ENCODE results near the gene ASXL3.

The ASXL3 gene

GRCh38 chr18:33573193-33573592, 4.8 kb upstream of the ASXL3 start:
- Histone ChIP-seq H3K4me3 (ENCODE audit: low read depth, low read length) (no peak overlapping the region), H3K36me3 (ENCODE audit: control insufficient read depth, insufficient read depth, low read length) (no peaks in the 10 kb centered on the region), H3K79me2 (no peaks in the 10 kb centered on the region), H3K4me1 (no peaks in the 10 kb centered on the region), H3K27ac (no peak overlapping the region), H2AFZ (no peak overlapping the region), H3K4me2 (ENCODE audit: low read length) (no peak overlapping the region), H3K9me3 (ENCODE audit: control insufficient read depth, low read length) (no peaks in the 10 kb centered on the region), H3K27me3 (ENCODE audit: control insufficient read depth, insufficient read depth, low read length) (no peaks in the 10 kb centered on the region), H3K9ac (no peak overlapping the region)
- TF ChIP-seq CTCF (IDR thresholded peaks at IDR 0.05), result no peak

GRCh38 chr18:33575451-33575850, 2.6 kb upstream of the ASXL3 start:
- no peaks in the 10 kb centered on the region for H3K9me3 ChIP-seq (ENCODE audit: control insufficient read depth, low read length)
- H3K36me3 ChIP-seq (ENCODE audit: control insufficient read depth, insufficient read depth, low read length), result no peaks in the 10 kb centered on the region
- no peaks in the 10 kb centered on the region for H3K79me2 ChIP-seq
- no peak overlapping the region for H3K27ac ChIP-seq
- H3K9ac ChIP-seq, result no peak overlapping the region
- H2AFZ ChIP-seq, result no peak overlapping the region
- no peak overlapping the region for H3K4me3 ChIP-seq (ENCODE audit: low read depth, low read length)
- H3K4me2 ChIP-seq (ENCODE audit: low read length), result no peak overlapping the region
- no peaks in the 10 kb centered on the region for H3K27me3 ChIP-seq (ENCODE audit: control insufficient read depth, insufficient read depth, low read length)
- no peaks in the 10 kb centered on the region for H3K4me1 ChIP-seq
- no peak for TF ChIP-seq CTCF (IDR thresholded peaks at IDR 0.05)

DNA sequence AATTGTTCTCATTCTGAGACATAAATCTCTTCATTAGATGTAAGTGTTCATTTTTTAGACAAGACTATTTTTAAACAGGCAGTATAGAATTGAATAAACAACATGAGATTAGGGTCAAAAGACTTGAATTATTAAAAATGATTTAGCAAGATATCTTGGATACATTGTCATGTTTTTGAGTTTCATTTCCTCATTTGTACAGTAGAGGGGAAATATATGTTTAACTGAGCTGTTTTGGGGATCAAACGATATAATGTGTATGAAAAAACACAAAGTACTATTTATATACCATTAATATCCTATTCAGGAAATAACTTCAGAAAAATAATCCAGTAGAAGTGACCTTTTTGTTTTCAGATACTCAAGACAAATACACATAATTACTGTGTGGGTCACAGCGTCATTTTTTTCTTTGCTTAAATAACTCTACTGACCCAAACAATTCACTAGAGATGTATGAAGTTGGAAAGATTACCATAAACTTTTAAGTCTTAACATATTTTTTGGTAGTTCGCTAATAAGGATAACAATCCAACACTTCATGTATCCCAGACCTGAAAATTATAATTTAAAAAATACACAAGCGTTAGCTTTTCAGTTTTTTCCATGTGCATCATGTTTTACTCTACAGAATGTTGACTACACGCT, 896 bp upstream of the ASXL3 start:
- peak overlapping the region; percentile 92 for H3K4me2 ChIP-seq (ENCODE audit: low read length)
- no peaks in the 10 kb centered on the region for H3K36me3 ChIP-seq (ENCODE audit: control insufficient read depth, insufficient read depth, low read length)
- H3K27me3 ChIP-seq (ENCODE audit: control insufficient read depth, insufficient read depth, low read length), result no peaks in the 10 kb centered on the region
- no peaks in the 10 kb centered on the region for H3K9me3 ChIP-seq (ENCODE audit: control insufficient read depth, low read length)
- no peaks in the 10 kb centered on the region for H3K79me2 ChIP-seq
- no peak for TF ChIP-seq CTCF (IDR thresholded peaks at IDR 0.05)
- H2AFZ ChIP-seq, result peak overlapping the region; percentile 68
- H3K27ac ChIP-seq, result no peak overlapping the region
- H3K9ac ChIP-seq, result no peak overlapping the region
- H3K4me3 ChIP-seq (ENCODE audit: low read depth, low read length), result peak overlapping the region; percentile 62
- H3K4me1 ChIP-seq, result no peaks in the 10 kb centered on the region

- Histone ChIP-seq H3K9ac (no peak overlapping the region), H3K27ac (no peak overlapping the region), H3K4me1 (no peaks in the 10 kb centered on the region)
Measured at GRCh38 chr18:33578518-33579348, 714 bp downstream of the ASXL3 start.

More at GRCh38 chr18:33578518-33579348, 714 bp downstream of the ASXL3 start:
- TF ChIP-seq CTCF (IDR thresholded peaks at IDR 0.05), result no peak
- Histone ChIP-seq H3K79me2 (no peaks in the 10 kb centered on the region), H2AFZ (peak overlapping the region; percentile 59), H3K36me3 (ENCODE audit: control insufficient read depth, insufficient read depth, low read length) (no peaks in the 10 kb centered on the region), H3K4me2 (ENCODE audit: low read length) (peak overlapping the region; percentile 71), H3K9me3 (ENCODE audit: control insufficient read depth, low read length) (no peaks in the 10 kb centered on the region), H3K4me3 (ENCODE audit: low read depth, low read length) (peak overlapping the region; percentile 22), H3K27me3 (ENCODE audit: control insufficient read depth, insufficient read depth, low read length) (no peaks in the 10 kb centered on the region)
